Transverse colon (tissue), 4 donors: ENCODE measurements around the gene PRKCZ. TPM values are rescaled to one million over a fixed set of nuclear protein-coding genes. Genes with fewer than 3 reads are reported as not detected.
"Not testable (repeated sequence)": the region's sequence is repeated elsewhere in the genome, so short reads cannot be mapped to it uniquely, and the experiment has no call there.

Source experiments
- DNase-seq: peaks from one replicate; pipeline ENCODE4 v3.0.0-alpha.2; 2019
- H3K27ac ChIP-seq, 4 donors: fragments of 200-600 bp; sonication (generic); 2 replicates each; pipeline ENCODE4 v1.5.1; 2016 to 2018; ENCODE audit warnings: inconsistent platforms in 4 of 4
- H3K27me3 ChIP-seq: fragments of 200-600 bp; sonication (generic); 2 replicates; pipeline ENCODE4 v1.5.1; 2017; ENCODE audit warnings: inconsistent platforms
- H3K36me3 ChIP-seq, 4 donors: fragments of 200-600 bp; sonication (generic); 2 replicates each; pipeline ENCODE4 v1.5.1; 2017 to 2019; ENCODE audit warnings: inconsistent platforms in 4 of 4
- H3K4me1 ChIP-seq, 4 donors: fragments of 200-600 bp; sonication (generic); 2 replicates each; pipeline ENCODE4 v1.5.1; 2017 to 2020; ENCODE audit warnings: inconsistent platforms in 4 of 4
- H3K4me3 ChIP-seq, 4 donors: fragments of 200-600 bp; sonication (generic); 1 replicate in 1 of 4; 2 replicates in 3 of 4; pipeline versions ENCODE4 v1.5.1 to v1.6.1; 2017 to 2019; ENCODE audit warnings: inconsistent platforms in 4 of 4
- H3K9me3 ChIP-seq, 2 donors: fragments of 200-600 bp; sonication (generic); 2 replicates each; pipeline ENCODE4 v1.5.1; 2017 to 2019; ENCODE audit warnings: inconsistent platforms in 2 of 2
- CTCF ChIP-seq, 5 experiments: fragments of 200-600 bp in 3 of 5; fragments of 450-650 bp in 2 of 5; sonication (generic) in 3 of 5; IDR thresholded peaks; 1 replicate in 2 of 5; 2 replicates in 3 of 5; pipeline ENCODE4 v1.5.1; 2016 to 2017; ENCODE audit warnings: antibody characterized with exemption in 5 of 5, inconsistent platforms in 3 of 5, mild to moderate bottlenecking in 2 of 5, moderate library complexity in 1 of 5
- EP300 ChIP-seq: sonication (generic); formaldehyde crosslinking; IDR thresholded peaks from one replicate; pipeline ENCODE4 v1.6.1; 2017; ENCODE audit warnings: antibody characterized with exemption, low read depth
- POLR2A ChIP-seq: fragments of 450-650 bp; IDR thresholded peaks from one replicate; pipeline ENCODE4 v1.6.1; 2016; ENCODE audit warnings: antibody characterized with exemption, mild to moderate bottlenecking, moderate library complexity
- POLR2AphosphoS5 ChIP-seq, 3 donors: sonication (generic); formaldehyde crosslinking; IDR thresholded peaks; one replicate each; pipeline ENCODE4 v1.6.1; 2016; ENCODE audit warnings: antibody characterized with exemption in 3 of 3
- WGBS, 2 donors: methylation state at CpG; one replicate each; pipeline ENCODE4 v1.1.5; 2018; ENCODE audit warnings: low coverage in 1 of 2; 5-methylcytosine and 5-hydroxymethylcytosine counted together
- in situ Hi-C, 4 donors: fragments of 200-750 bp; cut with MboI; loops; one replicate each; pipeline versions ENCODE4 v1.15.0 to v1.15.1; 2017; ENCODE audit warnings: low sequenced_read_pairs in 3 of 4, low pct_ligation_motif_present in 1 of 4, low pct_unique_long_range_greater_than_20kb in 1 of 4
- intact Hi-C: fragments of 100-400 bp; cut with DNase I; formaldehyde crosslinking; loops from one replicate; pipeline ENCODE4 v1.15.1; 2023; ENCODE audit warnings: low total_unique reads
- total RNA-seq, 4 donors: library from RNA; depleted of rRNA; stranded (reverse); fragments of >200 nt; gene quantifications; one replicate each; pipeline ENCODE4 v1.1.0, GENCODE V29; 2016

Gene PRKCZ
- total RNA-seq, 4 donors from 2014 or later: 48.6 to 96.7 (median 54.4) TPM

- Histone ChIP-seq H3K36me3 (no peaks in the 10 kb centered on the region), H3K4me3 (no peak overlapping the region), H3K27me3 (no peaks in the 10 kb centered on the region), H3K27ac (peak overlapping the region in 1 of 4 donors; percentile 75), H3K9me3 (peaks cover 0 to 8% of the 10 kb centered on the region in 2 donors), H3K4me1 (peaks cover 0 to 13% (median 12%) of the 10 kb centered on the region in 4 donors)
- TF ChIP-seq POLR2AphosphoS5 (IDR thresholded peaks at IDR 0.05): no peak
- no peak for TF ChIP-seq CTCF (IDR thresholded peaks at IDR 0.05)
- no peak for TF ChIP-seq POLR2A
- TF ChIP-seq EP300: no peak
- WGBS, 2 donors: 86% methylated on average over 14 of the region's 14 CpGs; no CpG with 5 or more reads in 1 of the 2 donors
- in situ Hi-C loops (no loop called here), intact Hi-C loops (no loop called here)
- no peak for DNase-seq
These were observed 42.8 kb downstream of the PRKCZ start for GRCh38 chr1:2093055-2093454.

GRCh38 chr1:2093636-2094035 lies 43.4 kb downstream of the PRKCZ start:
- no peaks in the 10 kb centered on the region for H3K36me3 ChIP-seq
- whole genome bisulfite sequencing, 2 donors: 91% methylated on average over 26 of the region's 26 CpGs; no CpG with 5 or more reads in 1 of the 2 donors
- intact Hi-C loops: no loop called here

GRCh38 chr1:2094269-2095158 lies 44.3 kb downstream of the PRKCZ start:
- peaks cover 0 to 13% (median 12%) of the 10 kb centered on the region in 4 donors for H3K4me1 ChIP-seq
- H3K4me3 ChIP-seq, H3K27me3 ChIP-seq, in situ Hi-C loops, H3K27ac ChIP-seq, DNase-seq, H3K36me3 ChIP-seq, H3K9me3 ChIP-seq, intact Hi-C loops: not testable (repeated sequence)
- 93 to 95% methylated on average over 9 to 53 of the region's 60 CpGs for WGBS, 2 donors

More at GRCh38 chr1:2093636-2094035, 43.4 kb downstream of the PRKCZ start:
- TF ChIP-seq EP300 (no peak), POLR2A (no peak), POLR2AphosphoS5 (IDR thresholded peaks at IDR 0.05) (no peak), CTCF (IDR thresholded peaks at IDR 0.05) (no peak)
- H3K9me3 ChIP-seq: peaks cover 0 to 8% of the 10 kb centered on the region in 2 donors
- H3K4me1 ChIP-seq: peaks cover 0 to 13% (median 12%) of the 10 kb centered on the region in 4 donors
- no peaks in the 10 kb centered on the region for H3K27me3 ChIP-seq
- H3K27ac ChIP-seq: no peak overlapping the region
- H3K4me3 ChIP-seq: no peak overlapping the region
- no peak for DNase-seq
- in situ Hi-C loops: no loop called here

- Histone ChIP-seq H3K27ac (no peak overlapping the region), H3K27me3 (no peaks in the 10 kb centered on the region), H3K4me3 (no peak overlapping the region), H3K36me3 (no peaks in the 10 kb centered on the region), H3K9me3 (peaks cover 0 to 8% of the 10 kb centered on the region in 2 donors), H3K4me1 (peaks cover 0 to 13% (median 12%) of the 10 kb centered on the region in 4 donors)
- intact Hi-C loops: no loop called here
- 80 to 88% methylated on average over 1 to 17 of the region's 17 CpGs for WGBS, 2 donors
- TF ChIP-seq EP300: no peak
- TF ChIP-seq POLR2A: no peak
- no peak for TF ChIP-seq CTCF (IDR thresholded peaks at IDR 0.05)
- no peak for TF ChIP-seq POLR2AphosphoS5 (IDR thresholded peaks at IDR 0.05)
- in situ Hi-C loops: no loop called here
- no peak for DNase-seq
These were observed 45.2 kb downstream of the PRKCZ start for GRCh38 chr1:2095394-2095793.
